HEK293 (cell line): ENCODE data around the gene RHBDF2.

Source experiments
- TF ChIP-seq, protein P1 (sequence below): fragments of 450-650 bp; formaldehyde crosslinking; IDR thresholded peaks from 2 replicates; pipeline ENCODE4 v1.5.1; 2016; ENCODE audit warnings: missing biosample characterization, missing genetic modification characterization
- TF ChIP-seq, protein P2 (sequence below): fragments of 450-650 bp; IDR thresholded peaks from 2 replicates; pipeline ENCODE4 v1.5.1; 2018; ENCODE audit warnings: missing biosample characterization, missing genetic modification characterization
- TF ChIP-seq, protein P3 (sequence below): fragments of 450-650 bp; formaldehyde crosslinking; IDR thresholded peaks from 2 replicates; pipeline ENCODE4 v1.5.1; 2016; ENCODE audit warnings: missing biosample characterization, missing genetic modification characterization

- TF ChIP-seq, protein P1, sequence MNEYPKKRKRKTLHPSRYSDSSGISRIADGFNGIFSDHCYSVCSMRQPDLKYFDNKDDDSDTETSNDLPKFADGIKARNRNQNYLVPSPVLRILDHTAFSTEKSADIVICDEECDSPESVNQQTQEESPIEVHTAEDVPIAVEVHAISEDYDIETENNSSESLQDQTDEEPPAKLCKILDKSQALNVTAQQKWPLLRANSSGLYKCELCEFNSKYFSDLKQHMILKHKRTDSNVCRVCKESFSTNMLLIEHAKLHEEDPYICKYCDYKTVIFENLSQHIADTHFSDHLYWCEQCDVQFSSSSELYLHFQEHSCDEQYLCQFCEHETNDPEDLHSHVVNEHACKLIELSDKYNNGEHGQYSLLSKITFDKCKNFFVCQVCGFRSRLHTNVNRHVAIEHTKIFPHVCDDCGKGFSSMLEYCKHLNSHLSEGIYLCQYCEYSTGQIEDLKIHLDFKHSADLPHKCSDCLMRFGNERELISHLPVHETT (tag by site-specific recombination): no peak
- TF ChIP-seq, protein P2, sequence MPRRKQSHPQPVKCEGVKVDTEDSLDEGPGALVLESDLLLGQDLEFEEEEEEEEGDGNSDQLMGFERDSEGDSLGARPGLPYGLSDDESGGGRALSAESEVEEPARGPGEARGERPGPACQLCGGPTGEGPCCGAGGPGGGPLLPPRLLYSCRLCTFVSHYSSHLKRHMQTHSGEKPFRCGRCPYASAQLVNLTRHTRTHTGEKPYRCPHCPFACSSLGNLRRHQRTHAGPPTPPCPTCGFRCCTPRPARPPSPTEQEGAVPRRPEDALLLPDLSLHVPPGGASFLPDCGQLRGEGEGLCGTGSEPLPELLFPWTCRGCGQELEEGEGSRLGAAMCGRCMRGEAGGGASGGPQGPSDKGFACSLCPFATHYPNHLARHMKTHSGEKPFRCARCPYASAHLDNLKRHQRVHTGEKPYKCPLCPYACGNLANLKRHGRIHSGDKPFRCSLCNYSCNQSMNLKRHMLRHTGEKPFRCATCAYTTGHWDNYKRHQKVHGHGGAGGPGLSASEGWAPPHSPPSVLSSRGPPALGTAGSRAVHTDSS (tag by site-specific recombination): no peak
- TF ChIP-seq, protein P3, sequence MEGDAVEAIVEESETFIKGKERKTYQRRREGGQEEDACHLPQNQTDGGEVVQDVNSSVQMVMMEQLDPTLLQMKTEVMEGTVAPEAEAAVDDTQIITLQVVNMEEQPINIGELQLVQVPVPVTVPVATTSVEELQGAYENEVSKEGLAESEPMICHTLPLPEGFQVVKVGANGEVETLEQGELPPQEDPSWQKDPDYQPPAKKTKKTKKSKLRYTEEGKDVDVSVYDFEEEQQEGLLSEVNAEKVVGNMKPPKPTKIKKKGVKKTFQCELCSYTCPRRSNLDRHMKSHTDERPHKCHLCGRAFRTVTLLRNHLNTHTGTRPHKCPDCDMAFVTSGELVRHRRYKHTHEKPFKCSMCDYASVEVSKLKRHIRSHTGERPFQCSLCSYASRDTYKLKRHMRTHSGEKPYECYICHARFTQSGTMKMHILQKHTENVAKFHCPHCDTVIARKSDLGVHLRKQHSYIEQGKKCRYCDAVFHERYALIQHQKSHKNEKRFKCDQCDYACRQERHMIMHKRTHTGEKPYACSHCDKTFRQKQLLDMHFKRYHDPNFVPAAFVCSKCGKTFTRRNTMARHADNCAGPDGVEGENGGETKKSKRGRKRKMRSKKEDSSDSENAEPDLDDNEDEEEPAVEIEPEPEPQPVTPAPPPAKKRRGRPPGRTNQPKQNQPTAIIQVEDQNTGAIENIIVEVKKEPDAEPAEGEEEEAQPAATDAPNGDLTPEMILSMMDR (tag by site-specific recombination): no peak
Observed at GRCh38 chr17:76474894-76475293, 26.3 kb downstream of the RHBDF2 start.
